Measurements from ENCODE around the gene MTMR10.

The MTMR10 gene

GRCh38 chr15:30921106-30921505, 70.3 kb downstream of the MTMR10 start:
- no peak for DNase-seq (ENCODE audit: low read depth in 2 of 2)

GRCh38 chr15:30919877-30920550, 71.4 kb downstream of the MTMR10 start:
- no peak for DNase-seq (ENCODE audit: low read depth in 2 of 2)

- DNase-seq (ENCODE audit: low read depth in 2 of 2) = no peak
These were observed 73.1 kb downstream of the MTMR10 start for GRCh38 chr15:30918366-30918765.

GRCh38 chr15:30917675-30918074, 73.8 kb downstream of the MTMR10 start:
- no peak for DNase-seq (ENCODE audit: low read depth in 2 of 2)

- DNase-seq (ENCODE audit: low read depth in 2 of 2) = no peak
These were observed 74.4 kb downstream of the MTMR10 start for GRCh38 chr15:30917013-30917412.

- no peak for DNase-seq (ENCODE audit: low read depth in 2 of 2)
These were observed 77.7 kb downstream of the MTMR10 start for GRCh38 chr15:30913761-30914160.

GRCh38 chr15:30906366-30906765, 85.1 kb downstream of the MTMR10 start:
- DNase-seq (ENCODE audit: low read depth in 2 of 2) = no peak

- no peak for DNase-seq (ENCODE audit: low read depth in 2 of 2)
These were observed 85.6 kb downstream of the MTMR10 start for GRCh38 chr15:30905821-30906220.

- DNase-seq (ENCODE audit: low read depth in 2 of 2) = no peak
These were observed 86.6 kb downstream of the MTMR10 start for GRCh38 chr15:30904812-30905211.

- DNase-seq (ENCODE audit: low read depth in 2 of 2) = peak; percentile 33 to 49
These were observed 87.8 kb downstream of the MTMR10 start, which contains the start of gene FAN1 for GRCh38 chr15:30903497-30904187. Gene FAN1 (plus strand): TSS chr15:30903915. CDS start chr15:30904664, 749 bp downstream.

- no peak for DNase-seq (ENCODE audit: low read depth in 2 of 2)
These were observed 89.5 kb downstream of the MTMR10 start for GRCh38 chr15:30901889-30902288.

- no peak for DNase-seq (ENCODE audit: low read depth in 2 of 2)
These were observed 95.2 kb downstream of the MTMR10 start for GRCh38 chr15:30896211-30896606.

- DNase-seq (ENCODE audit: low read depth in 2 of 2) = no peak
These were observed 95.8 kb downstream of the MTMR10 start for GRCh38 chr15:30895461-30896210.

- no peak for DNase-seq (ENCODE audit: low read depth in 2 of 2)
These were observed 102.2 kb downstream of the MTMR10 start for GRCh38 chr15:30889196-30889595.

All from fibroblast of skin of left biceps (primary cell).